T-helper 1 cell treated with Interleukin-12 subunit alpha and Interleukin-12 subunit beta and Interleukin-4 antibody, amounts not matched to agents 30 ng/mL and 1 ng/mL, for 36 hours (primary cell): ENCODE results near the gene ETHE1. TPM values are rescaled to one million over a fixed set of nuclear protein-coding genes. Genes with fewer than 3 reads are reported as not detected.

ENCODE experiments used
- intact Hi-C: fragments of 100-400 bp; cut with micrococcal nuclease; formaldehyde crosslinking; loops from one replicate; pipeline ENCODE4 v1.15.1; 2024
- total RNA-seq: library from RNA; stranded (reverse); gene quantifications from 2 replicates; pipeline ENCODE4 v1.2.3, GENCODE V29; 2022

Gene ETHE1
- total RNA-seq, 1 donor from 2014 or later: 62.8 TPM

DNA sequence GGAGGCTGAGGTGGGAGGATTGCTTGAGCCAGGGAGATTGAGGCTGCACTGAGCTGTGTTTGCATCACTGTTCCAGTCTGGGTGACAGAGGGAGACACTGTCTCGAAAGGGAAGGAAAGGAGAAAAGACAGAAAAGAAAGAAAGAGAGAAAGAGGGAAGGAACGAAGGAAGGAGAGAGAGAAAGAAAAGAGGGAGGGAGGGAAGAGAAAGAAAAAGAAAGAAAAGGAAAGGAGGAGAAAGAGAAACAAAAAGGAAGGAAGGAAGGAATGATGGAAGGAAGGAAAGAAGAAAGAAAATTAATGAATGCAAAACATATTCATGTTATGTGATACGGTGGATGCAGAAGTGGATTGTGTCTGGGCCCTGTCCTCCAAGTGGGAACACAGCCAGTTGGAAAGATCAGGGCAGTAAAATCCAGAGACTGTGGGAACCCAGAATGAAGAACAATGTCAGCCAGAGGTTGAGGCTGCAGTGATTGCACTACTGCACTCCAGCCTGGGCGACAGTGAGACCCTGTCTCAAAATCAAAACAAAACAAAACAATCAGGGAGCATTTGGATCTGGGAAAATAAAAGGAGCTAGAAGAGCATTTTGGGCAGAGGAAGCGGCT, 28.7 kb downstream of the ETHE1 start:
- intact Hi-C loops: no loop called here

GRCh38 chr19:43496960-43497359, 30.0 kb downstream of the ETHE1 start:
- intact Hi-C loops: no loop called here

- intact Hi-C loops: no loop called here
These were observed 31.9 kb downstream of the ETHE1 start for GRCh38 chr19:43495082-43495481.

DNA sequence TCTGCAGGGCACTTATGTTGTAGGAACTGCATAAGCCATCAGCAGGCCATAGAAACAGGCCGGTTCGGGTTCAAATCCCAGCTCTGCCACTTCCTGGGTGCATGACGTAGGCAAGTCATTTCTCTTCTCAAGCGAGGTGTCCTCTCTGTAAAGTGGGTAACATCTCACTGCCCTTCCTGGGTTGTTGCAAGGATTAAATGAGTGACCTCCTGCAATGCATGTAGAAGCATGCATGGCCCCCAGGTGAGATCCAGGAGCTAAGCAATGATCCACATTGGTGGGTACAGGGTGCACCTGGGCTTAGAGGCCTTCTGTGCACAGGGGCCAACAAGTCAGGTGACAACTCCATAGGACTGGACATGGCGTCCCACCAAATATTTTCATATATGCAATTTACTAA, 36.2 kb downstream of the ETHE1 start:
- intact Hi-C loops: no loop called here

GRCh38 chr19:43489979-43490599, 36.9 kb downstream of the ETHE1 start:
- intact Hi-C loops: no loop called here

GRCh38 chr19:43489310-43489709, 37.7 kb downstream of the ETHE1 start:
- intact Hi-C loops: no loop called here

DNA sequence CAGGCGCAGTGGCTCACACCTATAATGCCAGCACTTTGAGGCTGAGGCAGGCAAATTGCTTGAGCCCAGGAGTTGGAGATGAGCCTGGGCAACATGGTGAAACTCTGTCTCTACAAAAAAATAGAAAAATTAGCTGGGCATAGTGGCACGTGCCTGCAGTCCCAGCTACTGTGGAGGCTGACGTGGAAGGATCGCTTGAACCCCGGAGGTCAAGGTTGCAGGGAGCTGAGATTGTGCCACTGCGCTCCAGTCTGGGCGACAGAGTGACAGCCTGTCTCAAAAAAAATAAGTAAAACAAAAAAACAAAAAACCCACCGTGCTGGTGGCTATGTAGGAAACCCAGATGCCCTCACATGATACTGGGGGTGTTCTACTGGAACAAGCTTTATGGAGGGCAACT, 38.8 kb downstream of the ETHE1 start:
- intact Hi-C loops: no loop called here

DNA sequence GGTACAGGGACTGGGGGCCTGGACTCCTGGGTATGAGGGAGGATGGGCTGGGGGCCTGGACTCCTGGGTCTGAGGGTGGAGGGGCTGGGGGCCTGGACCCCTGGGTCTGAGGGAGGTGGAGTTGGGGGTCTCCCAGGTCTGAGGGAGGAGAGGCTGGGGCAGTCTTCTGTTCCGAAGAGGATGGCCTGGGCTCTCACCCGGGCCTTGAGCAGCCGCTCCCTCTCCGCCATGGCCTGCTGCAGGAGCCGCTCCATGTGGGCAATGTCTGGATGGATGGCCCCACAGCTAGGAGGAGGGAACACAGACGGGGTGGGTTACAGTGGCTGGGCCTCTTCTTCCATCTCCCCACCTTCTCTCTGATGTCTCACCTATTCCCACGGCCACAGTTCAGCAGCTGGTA, 40.6 kb downstream of the ETHE1 start:
- intact Hi-C loops: no loop called here

DNA sequence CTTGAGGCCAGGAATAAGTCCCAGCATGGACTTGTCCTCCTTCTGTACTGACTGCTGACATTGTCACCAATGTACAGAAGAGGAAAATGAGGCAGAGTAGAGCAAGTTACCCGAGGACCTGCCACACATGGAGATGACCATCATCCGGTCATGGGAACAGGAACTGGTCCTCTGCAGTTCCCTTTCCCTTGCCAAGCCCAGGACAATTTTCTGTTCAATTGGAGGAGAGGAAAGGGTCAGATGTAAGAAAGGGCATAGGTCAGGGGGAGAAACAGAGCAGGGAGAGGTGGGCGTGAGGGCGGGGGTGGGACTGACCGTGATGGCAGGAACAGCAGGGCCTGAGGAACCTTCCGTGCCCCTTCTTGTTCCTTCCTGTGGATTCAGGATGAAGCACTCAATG, 41.0 kb downstream of the ETHE1 start:
- intact Hi-C loops: no loop called here

GRCh38 chr19:43483281-43483680, 43.7 kb downstream of the ETHE1 start:
- intact Hi-C loops: no loop called here

DNA sequence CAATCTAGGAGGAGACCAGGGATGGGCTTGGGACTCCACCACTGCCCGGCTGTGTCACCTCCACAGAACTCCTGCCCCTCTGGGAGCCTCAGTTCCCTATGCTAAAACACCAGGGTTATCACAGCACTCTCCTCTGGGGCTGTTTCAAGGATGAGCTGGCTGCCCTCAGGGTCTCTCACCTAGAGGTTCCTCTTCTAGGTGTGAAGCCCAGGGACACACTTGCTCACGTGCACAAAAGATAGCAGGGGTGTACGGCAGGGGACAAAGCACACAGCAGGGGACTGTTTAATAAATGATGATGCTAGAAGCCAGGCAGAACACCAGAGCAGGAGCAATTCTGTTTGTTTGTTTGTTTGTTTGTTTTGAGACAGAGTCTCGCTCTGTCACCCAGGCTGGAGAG, 44.8 kb downstream of the ETHE1 start:
- intact Hi-C loops: no loop called here

DNA sequence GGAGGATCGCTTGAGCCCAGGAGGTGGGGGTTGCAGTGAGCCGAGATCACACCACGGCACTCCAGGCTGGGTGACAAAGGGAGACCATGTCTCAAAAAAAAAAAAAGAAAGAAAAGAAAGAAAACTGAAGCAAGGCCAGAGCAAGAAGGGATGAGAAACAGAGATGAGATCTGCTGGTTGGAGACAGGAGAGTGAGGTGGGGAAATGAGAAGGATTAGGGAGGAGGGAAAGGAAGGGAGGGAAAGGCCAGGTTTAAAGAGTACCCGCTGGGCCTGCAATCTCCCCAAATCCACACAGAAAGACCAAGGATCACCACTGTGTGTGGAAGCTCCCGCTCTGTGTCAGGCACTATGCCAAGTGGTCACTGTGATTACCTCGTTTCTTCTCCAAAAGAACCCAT, 45.3 kb downstream of the ETHE1 start:
- intact Hi-C loops: no loop called here

DNA sequence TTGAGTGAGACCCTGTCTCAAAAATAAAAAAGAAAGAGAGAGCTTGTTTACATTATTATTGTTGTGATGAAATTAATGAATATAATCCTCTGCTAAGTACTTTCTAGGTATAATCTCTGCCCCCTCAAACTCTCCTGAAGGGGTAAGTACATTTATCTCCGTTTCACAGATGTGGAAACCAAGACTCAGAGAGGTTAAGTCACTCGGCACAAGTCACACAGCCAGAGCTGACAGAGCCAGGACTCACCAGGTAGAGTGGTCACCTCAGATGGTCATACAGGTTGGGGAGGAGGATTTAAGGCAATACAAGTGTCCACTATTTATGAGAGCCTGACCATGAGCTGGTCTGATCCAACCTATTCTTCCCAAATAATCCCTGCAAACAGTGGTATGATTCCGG, 46.4 kb downstream of the ETHE1 start:
- intact Hi-C loops: no loop called here

DNA sequence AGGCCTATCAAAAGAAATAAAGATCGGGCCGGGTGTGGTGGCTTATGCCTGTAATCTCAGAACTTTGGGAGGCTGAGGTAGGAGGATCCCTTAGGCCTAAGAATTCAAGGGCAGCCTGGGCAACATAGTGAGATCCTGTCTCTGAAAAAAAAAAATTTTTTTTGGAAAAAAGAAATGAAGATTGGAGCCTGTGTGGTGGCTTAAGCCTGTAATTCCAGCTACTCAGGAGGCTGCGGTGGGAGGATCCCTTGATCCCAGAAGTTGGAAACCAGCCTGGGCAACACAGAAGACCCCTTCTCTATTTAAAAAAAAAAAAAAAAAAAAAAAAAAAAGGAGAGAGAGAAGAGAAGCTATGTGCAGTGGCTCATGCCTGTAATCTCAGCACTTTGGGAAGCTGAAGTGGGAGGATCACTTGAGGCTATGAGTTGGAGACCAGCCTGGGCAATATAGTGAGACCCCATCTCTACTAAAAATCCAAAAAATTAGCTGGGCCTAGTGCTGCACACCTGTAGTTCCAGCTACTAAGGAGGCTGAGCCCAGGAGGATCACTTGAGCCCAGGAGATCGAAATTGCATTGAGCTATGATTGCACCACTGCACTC, 46.9 kb downstream of the ETHE1 start:
- intact Hi-C loops: no loop called here

DNA sequence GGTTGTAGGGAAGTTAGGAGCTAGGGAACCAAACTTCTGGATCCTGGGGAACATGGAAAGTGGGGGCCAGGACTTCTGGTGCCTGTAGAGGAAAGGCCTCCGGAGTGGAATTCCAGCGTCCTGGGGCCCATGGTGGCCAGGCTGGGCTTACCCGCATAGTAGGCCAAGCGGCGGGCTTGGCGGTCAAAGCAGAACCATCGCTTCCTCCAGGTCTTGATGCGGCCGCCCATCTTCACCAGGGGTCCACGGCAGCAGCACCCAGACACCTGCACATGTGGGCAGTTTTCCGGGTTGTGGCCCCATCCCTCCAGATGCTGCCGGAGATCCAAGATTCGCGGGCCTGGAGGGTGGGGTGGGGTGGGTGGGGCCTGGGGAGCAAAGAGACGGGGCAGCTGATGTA, 47.8 kb downstream of the ETHE1 start:
- intact Hi-C loops: no loop called here

DNA sequence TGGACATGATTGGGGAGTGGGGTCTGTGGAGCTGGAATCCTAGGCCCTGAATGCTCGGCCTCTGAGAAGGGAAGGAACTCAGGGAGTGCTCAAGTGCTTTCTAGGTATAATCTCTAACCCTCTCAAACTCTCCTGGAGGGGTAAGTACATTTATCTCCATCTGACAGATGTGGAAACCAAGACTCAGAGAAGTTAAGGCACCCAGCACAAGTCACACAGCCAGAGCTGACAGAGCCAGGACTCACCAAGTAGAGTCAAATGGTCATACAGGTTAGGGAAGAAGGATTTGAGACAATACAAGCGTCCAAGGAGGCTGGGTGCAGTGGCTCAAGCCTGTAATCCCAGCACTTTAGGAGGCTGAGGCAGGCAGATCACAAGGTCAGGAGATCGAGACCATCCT, 48.7 kb downstream of the ETHE1 start:
- intact Hi-C loops: no loop called here

GRCh38 chr19:43476606-43477005, 50.4 kb downstream of the ETHE1 start:
- intact Hi-C loops: no loop called here

GRCh38 chr19:43474986-43475705, 51.9 kb downstream of the ETHE1 start:
- intact Hi-C loops: loop anchor here (1.0 kb wide), 3 partner anchors 12 to 29 kb away; partner anchors contain the start of gene PHLDB3

DNA sequence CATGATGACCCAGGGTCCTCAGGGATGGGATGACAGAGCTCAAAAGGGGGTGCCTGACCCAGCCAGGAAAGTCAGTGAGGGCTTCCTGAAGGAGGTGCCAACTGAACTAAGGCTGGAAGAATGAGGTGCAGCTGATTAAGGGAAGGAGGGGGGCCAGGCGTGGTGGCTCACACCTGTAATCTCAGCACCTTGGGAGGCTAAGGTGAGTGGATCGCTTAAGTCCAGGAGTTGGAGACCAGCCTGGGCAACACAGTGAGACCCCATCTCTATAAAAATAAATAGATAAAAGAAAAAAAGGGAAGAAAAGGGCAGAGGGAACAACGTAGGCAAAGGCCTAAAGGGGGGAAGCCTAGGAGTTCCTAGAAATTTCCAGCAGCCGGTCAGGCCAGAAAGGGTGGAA, 52.5 kb downstream of the ETHE1 start:
- intact Hi-C loops: no loop called here

- intact Hi-C loops: no loop called here
These were observed 55.9 kb downstream of the ETHE1 start for GRCh38 chr19:43471091-43471490.

DNA sequence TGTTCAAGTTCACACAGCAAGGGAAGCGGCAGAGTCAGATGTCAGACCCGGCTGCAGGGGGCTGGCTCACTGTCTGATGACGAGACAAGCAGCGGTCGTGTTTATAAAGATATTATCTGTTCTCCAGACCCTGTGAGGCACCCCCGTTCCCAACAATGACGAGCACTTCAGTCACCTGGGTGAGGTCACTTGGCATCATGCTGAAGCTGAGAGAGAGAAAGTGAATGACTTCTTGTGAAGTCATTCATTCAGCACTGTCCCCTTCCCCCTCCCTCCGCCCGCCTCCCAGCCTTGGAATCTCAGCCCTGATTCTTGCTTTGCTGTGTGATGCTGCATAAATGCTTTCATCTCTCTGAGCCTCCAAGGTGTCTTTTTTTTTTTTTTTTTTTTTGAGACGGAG, 56.7 kb downstream of the ETHE1 start:
- intact Hi-C loops: no loop called here

- intact Hi-C loops: no loop called here
These were observed 57.9 kb downstream of the ETHE1 start for GRCh38 chr19:43469160-43469480.
